ENCODE data around the gene RABGAP1L.

RABGAP1L gene

GRCh38 chr1:174902531-174903099 lies 743.3 kb downstream of the RABGAP1L start:
- FAIRE-seq = no peak

- no peak for FAIRE-seq
Observed at GRCh38 chr1:174911606-174912005, 752.3 kb downstream of the RABGAP1L start.

- FAIRE-seq = no peak
Observed at GRCh38 chr1:174912264-174912663, 752.9 kb downstream of the RABGAP1L start.

- FAIRE-seq = no peak
Observed at GRCh38 chr1:174913225-174913903, 754.0 kb downstream of the RABGAP1L start.

GRCh38 chr1:174914991-174915390 lies 755.7 kb downstream of the RABGAP1L start:
- no peak for FAIRE-seq

- FAIRE-seq = no peak
Observed at GRCh38 chr1:174916846-174917245, 757.5 kb downstream of the RABGAP1L start.

GRCh38 chr1:174920093-174920492 lies 760.8 kb downstream of the RABGAP1L start:
- no peak for FAIRE-seq

GRCh38 chr1:174922121-174922520 lies 762.8 kb downstream of the RABGAP1L start:
- no peak for FAIRE-seq

GRCh38 chr1:174923820-174924219 lies 764.5 kb downstream of the RABGAP1L start:
- peak; percentile 33 for FAIRE-seq

- FAIRE-seq = peak; percentile 33
Observed at GRCh38 chr1:174928541-174928940, 769.2 kb downstream of the RABGAP1L start.

- no peak for FAIRE-seq
Observed at GRCh38 chr1:174931214-174931613, 771.9 kb downstream of the RABGAP1L start.

- FAIRE-seq = no peak
Observed at GRCh38 chr1:174932587-174932986, 773.3 kb downstream of the RABGAP1L start.

- no peak for FAIRE-seq
Observed at GRCh38 chr1:174935961-174936727, 776.8 kb downstream of the RABGAP1L start.

- FAIRE-seq = peak; percentile 33
Observed at GRCh38 chr1:174938281-174939007, 779.1 kb downstream of the RABGAP1L start.

- FAIRE-seq = no peak
Observed at GRCh38 chr1:174939775-174940545, 780.6 kb downstream of the RABGAP1L start.

GRCh38 chr1:174940646-174941175 lies 781.4 kb downstream of the RABGAP1L start:
- FAIRE-seq = peak; percentile 45

- FAIRE-seq = no peak
Observed at GRCh38 chr1:174942547-174943255, 783.4 kb downstream of the RABGAP1L start.

- FAIRE-seq = no peak
Observed at GRCh38 chr1:174946031-174946430, 786.7 kb downstream of the RABGAP1L start.

- no peak for FAIRE-seq
Observed at GRCh38 chr1:174949061-174949460, 789.7 kb downstream of the RABGAP1L start.

- FAIRE-seq = no peak
Observed at GRCh38 chr1:174949645-174950044, 790.3 kb downstream of the RABGAP1L start.

- FAIRE-seq = peak; percentile 49
Observed at GRCh38 chr1:174953285-174954072, 794.2 kb downstream of the RABGAP1L start.

Data from islet of Langerhans (tissue), 1 donor.